K562 treated with DMSO at 1 percent for 4 hours (cell line): ENCODE data around the gene AGO1. TPM values are rescaled to one million over a fixed set of nuclear protein-coding genes. Genes with fewer than 3 reads are reported as not detected.

Experiments used
- total RNA-seq: library from RNA; unstranded; fragments of 300-600 nt; gene quantifications from 2 replicates; pipeline ENCODE4 v1.2.3, GENCODE V29; 2022; ENCODE audit not compliant: insufficient read depth

AGO1 gene
- 9.2 and 9.4 TPM in 2 replicates for total RNA-seq

GRCh38 chr1:35882945-35883634 lies at the start of gene AGO1:
AGO1 (plus strand) TSS chr1:35883209; CDS start chr1:35883422, 213 bp downstream.

DNA sequence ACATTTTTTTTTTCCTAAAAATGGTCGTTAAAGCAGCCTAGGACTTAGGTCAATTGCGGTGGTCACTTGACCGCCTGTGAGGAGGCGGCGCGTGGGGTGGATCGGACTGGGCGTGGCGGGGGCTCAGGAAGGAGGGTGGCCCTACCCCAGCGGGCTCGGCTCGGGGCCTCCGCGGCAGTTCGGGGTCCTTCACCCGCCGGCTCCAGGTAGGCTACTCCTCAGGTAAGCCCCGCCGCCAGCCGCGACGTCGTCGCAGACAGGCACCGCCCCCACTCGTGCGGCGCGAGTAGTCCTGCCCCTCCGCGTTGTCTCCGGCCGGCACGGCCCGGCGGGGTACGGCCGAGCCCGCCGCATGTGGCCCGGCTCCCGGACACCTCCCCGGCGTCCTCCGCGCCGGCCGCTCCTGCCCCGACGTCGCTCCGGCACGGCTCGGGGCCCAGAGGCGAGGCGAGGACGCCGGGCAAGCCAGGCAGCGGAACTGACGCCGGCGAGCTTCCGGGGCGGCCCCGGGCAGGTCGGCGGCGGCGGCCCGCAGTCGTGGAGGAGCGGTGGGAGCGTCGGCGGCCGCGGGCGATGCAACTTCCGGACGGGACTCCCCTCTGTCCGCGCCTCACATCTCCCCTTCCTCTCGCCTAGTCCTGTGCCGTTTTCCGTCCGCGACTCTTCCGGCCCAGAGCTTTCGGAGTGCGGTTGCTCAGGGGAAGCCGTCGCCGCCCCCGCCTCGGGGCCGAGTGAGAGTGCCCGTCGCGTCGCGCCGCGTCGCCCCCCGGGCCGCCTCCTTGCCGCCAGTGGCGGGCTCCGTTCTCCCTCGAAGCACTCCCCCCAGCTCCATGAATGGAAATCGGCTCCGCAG lies 47.8 kb downstream of the AGO1 start, which contains the start of gene AGO3:
AGO3 (plus strand) TSS at position 513 of the 853 bp plus-strand sequence; CDS start at position 835, 322 bp downstream.

Other genes starting within 250 kb of the AGO1 start
- gene PSMB2, start 241.7 kb upstream of the AGO1 start, total RNA-seq: 83.7 and 87.9 TPM in 2 replicates
- 16.1 and 17.4 TPM in 2 replicates for gene C1orf216, start 164.3 kb upstream of the AGO1 start, total RNA-seq
- 29.1 and 33.4 TPM in 2 replicates for gene CLSPN, start 113.2 kb upstream of the AGO1 start, total RNA-seq
- 4.7 and 7.0 TPM in 2 replicates for gene AGO4, start 75.2 kb upstream of the AGO1 start, total RNA-seq
- gene AGO3, start 47.9 kb downstream of the AGO1 start, total RNA-seq: 3.6 and 8.2 TPM in 2 replicates
- gene TEKT2, start 200.9 kb downstream of the AGO1 start, total RNA-seq: 0.75 TPM in 1 of 2 replicates, not detected in the other
- gene ADPRS, start 205.7 kb downstream of the AGO1 start, total RNA-seq: 52.9 and 54.9 TPM in 2 replicates
- 0.12 TPM in 1 of 2 replicates, not detected in the other for gene COL8A2, start 242.0 kb downstream of the AGO1 start, total RNA-seq